T follicular helper cell (primary cell): ENCODE results near the gene FOCAD.

Source experiments
- DNase-seq: peaks from one replicate; pipeline ENCODE4 v3.0.0-alpha.2; 2020; ENCODE audit warnings: low read depth

Gene FOCAD

GRCh38 chr9:21015129-21015815 lies 331.2 kb downstream of the FOCAD start:
- DNase-seq, result no peak

GRCh38 chr9:21015995-21016394 lies 331.9 kb downstream of the FOCAD start:
- DNase-seq, result no peak

- DNase-seq, result no peak
These were observed 332.8 kb downstream of the FOCAD start for GRCh38 chr9:21016701-21017491.

- DNase-seq, result no peak
These were observed 334.1 kb downstream of the FOCAD start for GRCh38 chr9:21018177-21018576.

GRCh38 chr9:21023861-21024260 lies 339.8 kb downstream of the FOCAD start:
- DNase-seq, result no peak

GRCh38 chr9:21027295-21027694 lies 343.2 kb downstream of the FOCAD start:
- DNase-seq, result no peak

- no peak for DNase-seq
These were observed 344.4 kb downstream of the FOCAD start for GRCh38 chr9:21028466-21028865.

- no peak for DNase-seq
These were observed 345.6 kb downstream of the FOCAD start for GRCh38 chr9:21029661-21030060.

GRCh38 chr9:21030389-21031035 lies 346.5 kb downstream of the FOCAD start:
- no peak for DNase-seq

GRCh38 chr9:21031091-21031807 lies 347.2 kb downstream of the FOCAD start, which contains the start of gene HACD4:
Gene HACD4 (minus strand): TSS chr9:21031640. CDS start chr9:21031590, 50 bp downstream.
- peak; percentile 47 for DNase-seq

GRCh38 chr9:21031808-21032183 lies 347.7 kb downstream of the FOCAD start:
- DNase-seq, result no peak

GRCh38 chr9:21037278-21037677 lies 353.2 kb downstream of the FOCAD start:
- no peak for DNase-seq

- no peak for DNase-seq
These were observed 355.2 kb downstream of the FOCAD start for GRCh38 chr9:21039302-21039701.

- DNase-seq, result no peak
These were observed 358.4 kb downstream of the FOCAD start for GRCh38 chr9:21042466-21042865.

GRCh38 chr9:21043841-21044240 lies 359.8 kb downstream of the FOCAD start:
- DNase-seq, result no peak
